ENCODE measurements around the gene NOX5. TPM values are rescaled to one million over a fixed set of nuclear protein-coding genes. Genes with fewer than 3 reads are reported as not detected.
"Not testable (repeated sequence)": the region's sequence is repeated elsewhere in the genome, so short reads cannot be mapped to it uniquely, and the experiment has no call there.

The NOX5 gene
- total RNA-seq, 6 experiments from 2014 or later: 0.06 to 0.15 (median 0.11) TPM; not detected in 3

- WGBS (ENCODE audit: insufficient coverage, low coverage, low lambda C conversion rate, missing lambda C conversion rate): 17% methylated on average over 3 of the region's 4 CpGs
- DNase-seq: no peak
- Histone ChIP-seq H3K27me3 (no peaks in the 10 kb centered on the region), H3K4me1 (no peaks in the 10 kb centered on the region), H3K9me3 (peaks cover 0 to 5% (median 0%) of the 10 kb centered on the region in 4 donors), H3K27ac (no peak overlapping the region), H3K36me3 (no peaks in the 10 kb centered on the region), H3K4me3 (no peak overlapping the region)
- intact Hi-C loops (cut with DNase I): no loop called here
- no peak for ATAC-seq
- TF ChIP-seq POLR2A (IDR thresholded peaks at IDR 0.05) (no peak), CTCF (IDR thresholded peaks at IDR 0.05) (no peak)
These were observed 42.1 kb upstream of the NOX5 start for GRCh38 chr15:68972201-68973065.

- H3K9me3 ChIP-seq; H3K27ac ChIP-seq; ATAC-seq; H3K4me1 ChIP-seq; H3K27me3 ChIP-seq; H3K4me3 ChIP-seq; intact Hi-C loops (cut with DNase I); DNase-seq; H3K36me3 ChIP-seq: not testable (repeated sequence)
- no CpG with 5 or more reads among the region's 26 CpGs for WGBS (ENCODE audit: insufficient coverage, low coverage, low lambda C conversion rate, missing lambda C conversion rate)
These were observed 38.8 kb upstream of the NOX5 start for GRCh38 chr15:68975651-68976160.

DNA sequence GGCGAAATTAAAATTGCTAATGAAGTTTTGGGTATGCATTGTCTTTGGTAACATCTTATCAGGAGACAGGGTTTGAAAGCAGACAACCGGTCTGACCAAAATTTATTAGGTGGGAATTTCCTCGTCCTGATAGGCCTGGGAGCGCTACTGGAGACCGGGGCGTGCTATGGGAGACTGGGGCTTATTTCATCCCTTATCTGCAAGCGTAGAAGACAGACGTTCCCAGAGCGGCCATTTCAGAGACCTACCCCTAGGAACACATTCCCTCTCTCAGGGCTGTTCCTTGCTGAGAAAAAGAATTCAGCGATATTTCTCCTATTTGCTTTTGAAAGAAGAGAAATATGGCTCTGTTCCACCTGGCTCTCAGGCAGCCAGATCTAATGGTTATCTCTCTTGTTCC, 37.1 kb upstream of the NOX5 start:
- H3K4me3 ChIP-seq; H3K9me3 ChIP-seq; H3K36me3 ChIP-seq; intact Hi-C loops (cut with DNase I); ATAC-seq; H3K4me1 ChIP-seq; H3K27me3 ChIP-seq; H3K27ac ChIP-seq; DNase-seq: not testable (repeated sequence)
- WGBS (ENCODE audit: insufficient coverage, low coverage, low lambda C conversion rate, missing lambda C conversion rate): 84% methylated on average over 5 of the region's 10 CpGs

GRCh38 chr15:68979006-68979405, 35.5 kb upstream of the NOX5 start:
- H3K27me3 ChIP-seq: no peaks in the 10 kb centered on the region
- WGBS (ENCODE audit: insufficient coverage, low coverage, low lambda C conversion rate, missing lambda C conversion rate): 35% methylated on average over 3 of the region's 3 CpGs
- intact Hi-C loops (cut with DNase I): no loop called here
- H3K9me3 ChIP-seq: no peaks in the 10 kb centered on the region
- no peak overlapping the region for H3K4me3 ChIP-seq
- H3K4me1 ChIP-seq: no peaks in the 10 kb centered on the region
- H3K27ac ChIP-seq: no peak overlapping the region
- no peak for DNase-seq
- ATAC-seq: no peak
- TF ChIP-seq POLR2A (IDR thresholded peaks at IDR 0.05) (no peak), CTCF (IDR thresholded peaks at IDR 0.05) (no peak)
- H3K36me3 ChIP-seq: no peaks in the 10 kb centered on the region

DNA sequence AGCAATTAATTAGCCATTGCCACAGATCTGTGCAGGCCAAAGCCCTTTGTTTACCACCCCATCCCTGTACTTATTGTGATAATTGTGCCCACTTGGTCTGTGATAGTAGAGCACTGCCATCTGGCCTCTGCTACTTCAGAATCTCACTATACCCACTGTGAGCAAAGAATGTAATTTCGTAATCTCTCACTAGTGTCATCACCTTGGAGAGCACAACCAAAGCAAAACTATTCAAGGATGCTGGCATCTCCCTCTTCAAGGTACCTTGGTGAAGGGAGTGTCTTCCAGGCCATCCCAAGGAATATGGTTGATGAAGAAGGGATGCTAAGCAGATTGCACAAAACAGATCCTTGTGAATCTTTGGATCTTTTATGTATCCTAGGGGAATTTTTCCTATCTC, 34.7 kb upstream of the NOX5 start:
- no peak for ATAC-seq
- TF ChIP-seq POLR2A (IDR thresholded peaks at IDR 0.05): no peak
- no peak for TF ChIP-seq CTCF (IDR thresholded peaks at IDR 0.05)
- Histone ChIP-seq H3K4me1 (no peaks in the 10 kb centered on the region), H3K36me3 (no peaks in the 10 kb centered on the region), H3K27ac (no peak overlapping the region), H3K4me3 (no peak overlapping the region), H3K27me3 (no peaks in the 10 kb centered on the region), H3K9me3 (no peaks in the 10 kb centered on the region)
- DNase-seq: no peak
- 54% methylated on average over 1 of the region's 1 CpG for WGBS (ENCODE audit: insufficient coverage, low coverage, low lambda C conversion rate, missing lambda C conversion rate)
- intact Hi-C loops (cut with DNase I): no loop called here
